ENCODE measurements around the gene ANKS1B. TPM values are rescaled to one million over a fixed set of nuclear protein-coding genes. Genes with fewer than 3 reads are reported as not detected.
"Not testable (repeated sequence)": the region's sequence is repeated elsewhere in the genome, so short reads cannot be mapped to it uniquely, and the experiment has no call there.

The ANKS1B gene
- total and polyA plus RNA-seq, 2 experiments from 2014 or later, result 1.8 to 1.9 TPM

GRCh38 chr12:99721715-99722275, 262.9 kb downstream of the ANKS1B start:
- Histone ChIP-seq H3K27ac (no peak overlapping the region), H3K27me3 (no peaks in the 10 kb centered on the region), H3K4me1 (ENCODE audit: low read depth) (no peaks in the 10 kb centered on the region), H3K9me3 (ENCODE audit: low read depth) (no peaks in the 10 kb centered on the region), H3K36me3 (no peaks in the 10 kb centered on the region), H3K4me3 (no peak overlapping the region)
- TF ChIP-seq, protein P1, sequence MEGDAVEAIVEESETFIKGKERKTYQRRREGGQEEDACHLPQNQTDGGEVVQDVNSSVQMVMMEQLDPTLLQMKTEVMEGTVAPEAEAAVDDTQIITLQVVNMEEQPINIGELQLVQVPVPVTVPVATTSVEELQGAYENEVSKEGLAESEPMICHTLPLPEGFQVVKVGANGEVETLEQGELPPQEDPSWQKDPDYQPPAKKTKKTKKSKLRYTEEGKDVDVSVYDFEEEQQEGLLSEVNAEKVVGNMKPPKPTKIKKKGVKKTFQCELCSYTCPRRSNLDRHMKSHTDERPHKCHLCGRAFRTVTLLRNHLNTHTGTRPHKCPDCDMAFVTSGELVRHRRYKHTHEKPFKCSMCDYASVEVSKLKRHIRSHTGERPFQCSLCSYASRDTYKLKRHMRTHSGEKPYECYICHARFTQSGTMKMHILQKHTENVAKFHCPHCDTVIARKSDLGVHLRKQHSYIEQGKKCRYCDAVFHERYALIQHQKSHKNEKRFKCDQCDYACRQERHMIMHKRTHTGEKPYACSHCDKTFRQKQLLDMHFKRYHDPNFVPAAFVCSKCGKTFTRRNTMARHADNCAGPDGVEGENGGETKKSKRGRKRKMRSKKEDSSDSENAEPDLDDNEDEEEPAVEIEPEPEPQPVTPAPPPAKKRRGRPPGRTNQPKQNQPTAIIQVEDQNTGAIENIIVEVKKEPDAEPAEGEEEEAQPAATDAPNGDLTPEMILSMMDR (IDR thresholded peaks at IDR 0.05; ENCODE audit: low read depth, low read length), result no peak
- no peak for DNase-seq (ENCODE audit: low read depth in 1 of 2, low spot score in 1 of 2)

GRCh38 chr12:99720083-99720465, 264.7 kb downstream of the ANKS1B start:
- DNase-seq (ENCODE audit: low read depth in 1 of 2, low spot score in 1 of 2); H3K27me3 ChIP-seq; H3K27ac ChIP-seq; H3K4me3 ChIP-seq; H3K4me1 ChIP-seq (ENCODE audit: low read depth); H3K36me3 ChIP-seq; H3K9me3 ChIP-seq (ENCODE audit: low read depth): not testable (repeated sequence)

- not testable (repeated sequence) for H3K9me3 ChIP-seq (ENCODE audit: low read depth); DNase-seq (ENCODE audit: low read depth in 1 of 2, low spot score in 1 of 2); H3K4me3 ChIP-seq; H3K27me3 ChIP-seq; H3K4me1 ChIP-seq (ENCODE audit: low read depth); H3K27ac ChIP-seq; H3K36me3 ChIP-seq
Observed at GRCh38 chr12:99719411-99720082, 265.2 kb downstream of the ANKS1B start.

DNA sequence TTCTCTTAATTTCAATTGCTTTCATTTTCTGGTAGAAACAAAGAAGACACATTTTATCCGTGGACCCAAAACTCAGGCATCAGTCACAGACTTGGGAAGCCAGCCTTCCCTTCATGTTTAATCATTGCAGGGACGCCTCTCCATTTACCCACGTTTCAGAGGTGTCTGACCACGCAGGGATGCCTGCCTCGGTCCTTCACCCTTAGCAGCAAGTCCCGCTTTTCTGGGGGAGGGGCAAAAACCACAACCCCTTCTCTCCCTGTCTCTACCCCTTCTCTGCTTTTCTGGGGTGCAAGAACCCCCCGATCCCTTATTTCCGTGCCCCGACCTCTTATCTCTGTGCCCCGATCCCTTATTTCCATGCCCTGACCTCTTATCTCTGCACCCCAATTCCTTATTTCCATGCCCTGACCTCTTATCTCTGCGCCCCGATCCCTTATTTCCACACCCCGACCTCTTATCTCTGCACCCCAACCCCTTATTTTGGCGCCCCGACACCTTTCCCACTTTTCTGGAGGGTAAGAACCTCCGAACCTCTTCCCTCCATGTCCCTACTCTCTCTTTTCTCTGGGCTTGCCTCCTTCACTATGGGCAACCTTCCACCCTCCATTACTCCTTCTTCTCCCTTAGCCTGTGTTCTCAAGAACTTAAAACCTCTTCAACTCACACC, 268.8 kb downstream of the ANKS1B start:
- H3K27me3 ChIP-seq; H3K4me3 ChIP-seq; H3K27ac ChIP-seq; H3K36me3 ChIP-seq; DNase-seq (ENCODE audit: low read depth in 1 of 2, low spot score in 1 of 2); H3K9me3 ChIP-seq (ENCODE audit: low read depth); H3K4me1 ChIP-seq (ENCODE audit: low read depth): not testable (repeated sequence)

DNA sequence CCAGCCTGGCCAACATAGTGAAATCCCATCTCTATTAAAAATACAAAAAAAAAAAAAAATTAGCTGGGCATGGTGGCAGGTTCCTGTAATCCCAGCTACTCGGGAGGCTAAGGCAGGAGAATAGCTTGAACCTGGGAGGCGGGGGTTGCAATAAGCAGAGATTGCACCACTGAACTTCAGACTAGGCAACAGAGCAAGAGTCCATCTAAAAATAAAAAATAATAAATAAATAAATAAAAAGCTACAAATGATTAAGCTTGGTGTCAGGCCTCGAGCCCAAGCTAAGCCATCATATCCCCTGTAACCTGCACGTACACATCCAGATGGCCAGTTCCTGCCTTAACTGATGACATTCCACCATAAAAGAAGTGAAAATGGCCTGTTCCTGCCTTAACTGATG, 269.8 kb downstream of the ANKS1B start:
- not testable (repeated sequence) for H3K4me1 ChIP-seq (ENCODE audit: low read depth); DNase-seq (ENCODE audit: low read depth in 1 of 2, low spot score in 1 of 2); H3K4me3 ChIP-seq; H3K9me3 ChIP-seq (ENCODE audit: low read depth); H3K27me3 ChIP-seq; H3K27ac ChIP-seq; H3K36me3 ChIP-seq

DNA sequence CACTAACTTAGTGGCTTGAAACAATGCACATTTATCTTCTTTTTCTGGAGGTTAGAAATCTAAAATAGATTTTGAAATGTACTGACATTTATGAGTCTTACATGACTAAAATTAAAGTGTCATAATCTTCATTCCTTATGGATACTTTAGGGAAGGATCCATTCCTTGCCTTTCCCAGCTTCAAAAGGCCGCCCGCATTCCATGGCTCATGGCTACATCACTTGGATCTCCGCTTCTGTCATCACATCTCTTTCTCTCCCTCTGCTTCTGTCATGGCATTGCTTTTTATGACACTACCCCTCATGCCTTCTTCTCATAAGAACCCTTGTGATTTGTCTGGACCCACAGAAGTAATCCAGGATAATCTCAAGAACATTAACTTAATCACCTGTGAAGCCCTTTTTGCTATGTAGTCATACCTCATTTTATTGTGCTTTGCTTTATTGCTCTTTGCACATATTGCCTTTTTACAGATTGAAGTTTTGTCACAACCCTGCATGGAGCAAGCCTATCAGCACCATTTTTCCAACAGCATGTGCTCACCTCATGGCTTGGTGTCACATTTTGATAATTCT, 270.7 kb downstream of the ANKS1B start:
- no peaks in the 10 kb centered on the region for H3K4me1 ChIP-seq (ENCODE audit: low read depth)
- H3K4me3 ChIP-seq, result no peak overlapping the region
- H3K27me3 ChIP-seq, result no peaks in the 10 kb centered on the region
- H3K9me3 ChIP-seq (ENCODE audit: low read depth), result no peaks in the 10 kb centered on the region
- H3K36me3 ChIP-seq, result no peaks in the 10 kb centered on the region
- no peak for DNase-seq (ENCODE audit: low read depth in 1 of 2, low spot score in 1 of 2)
- H3K27ac ChIP-seq, result no peak overlapping the region
- TF ChIP-seq, protein P1 (IDR thresholded peaks at IDR 0.05; ENCODE audit: low read depth, low read length), result no peak

DNA sequence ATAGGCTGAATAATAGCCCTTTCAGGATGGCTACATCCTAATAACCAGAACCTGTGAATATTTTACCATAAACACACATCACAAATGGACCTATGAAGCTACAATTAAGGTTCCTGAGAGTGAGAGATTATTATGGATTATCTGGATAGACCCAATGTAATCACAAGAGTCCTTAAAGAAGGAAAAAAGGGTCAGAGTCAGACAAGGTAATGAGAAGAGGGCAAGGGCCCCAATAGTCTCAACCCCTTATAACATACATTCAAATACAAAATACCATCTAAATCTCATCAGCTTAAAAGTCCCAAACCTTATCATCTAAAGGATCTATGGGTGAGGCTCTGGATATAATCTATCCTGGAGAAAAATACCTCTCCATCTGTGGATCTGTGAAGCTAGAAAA, 272.5 kb downstream of the ANKS1B start:
- no peaks in the 10 kb centered on the region for H3K36me3 ChIP-seq
- TF ChIP-seq, protein P1 (IDR thresholded peaks at IDR 0.05; ENCODE audit: low read depth, low read length), result no peak
- no peak overlapping the region for H3K27ac ChIP-seq
- no peaks in the 10 kb centered on the region for H3K27me3 ChIP-seq
- no peaks in the 10 kb centered on the region for H3K9me3 ChIP-seq (ENCODE audit: low read depth)
- H3K4me3 ChIP-seq, result no peak overlapping the region
- DNase-seq (ENCODE audit: low read depth in 1 of 2, low spot score in 1 of 2), result no peak
- no peaks in the 10 kb centered on the region for H3K4me1 ChIP-seq (ENCODE audit: low read depth)
